NCI-H345 (cell line): ENCODE measurements around the gene COL19A1.
"Not testable (repeated sequence)": the region's sequence is repeated elsewhere in the genome, so short reads cannot be mapped to it uniquely, and the experiment has no call there.

Experiments
- DNase-seq: peaks from one replicate; lab custom pipeline; 2025; lab: John Stamatoyannopoulos, UW

COL19A1 gene

GRCh38 chr6:69965974-69966373 lies 99.6 kb downstream of the COL19A1 start:
- not testable (repeated sequence) for DNase-seq

- no peak for DNase-seq
Observed at GRCh38 chr6:69973138-69973537, 106.8 kb downstream of the COL19A1 start.

GRCh38 chr6:69973763-69974162 lies 107.4 kb downstream of the COL19A1 start:
- no peak for DNase-seq

GRCh38 chr6:69974193-69974592 lies 107.8 kb downstream of the COL19A1 start:
- peak; percentile 69 for DNase-seq

GRCh38 chr6:69976591-69977090 lies 110.3 kb downstream of the COL19A1 start:
- DNase-seq: no peak

- DNase-seq: no peak
Observed at GRCh38 chr6:69980624-69981023, 114.3 kb downstream of the COL19A1 start.

- DNase-seq: no peak
Observed at GRCh38 chr6:69984506-69984905, 118.2 kb downstream of the COL19A1 start.

- DNase-seq: no peak
Observed at GRCh38 chr6:69985180-69985579, 118.8 kb downstream of the COL19A1 start.

GRCh38 chr6:69987550-69987949 lies 121.2 kb downstream of the COL19A1 start:
- DNase-seq: no peak

GRCh38 chr6:69988458-69989126 lies 122.2 kb downstream of the COL19A1 start:
- DNase-seq: no peak

GRCh38 chr6:69994251-69994650 lies 127.9 kb downstream of the COL19A1 start:
- DNase-seq: no peak

- no peak for DNase-seq
Observed at GRCh38 chr6:70008189-70008588, 141.8 kb downstream of the COL19A1 start.

GRCh38 chr6:70010339-70010738 lies 144.0 kb downstream of the COL19A1 start:
- not testable (repeated sequence) for DNase-seq

GRCh38 chr6:70023201-70023600 lies 156.8 kb downstream of the COL19A1 start:
- not testable (repeated sequence) for DNase-seq

- no peak for DNase-seq
Observed at GRCh38 chr6:70028246-70028645, 161.9 kb downstream of the COL19A1 start.

- no peak for DNase-seq
Observed at GRCh38 chr6:70028926-70029325, 162.6 kb downstream of the COL19A1 start.

GRCh38 chr6:70033781-70034180 lies 167.4 kb downstream of the COL19A1 start:
- no peak for DNase-seq

GRCh38 chr6:70037445-70037844 lies 171.1 kb downstream of the COL19A1 start:
- no peak for DNase-seq

GRCh38 chr6:70040766-70041165 lies 174.4 kb downstream of the COL19A1 start:
- no peak for DNase-seq

- DNase-seq: no peak
Observed at GRCh38 chr6:70041411-70041810, 175.1 kb downstream of the COL19A1 start.

- no peak for DNase-seq
Observed at GRCh38 chr6:70045413-70045812, 179.1 kb downstream of the COL19A1 start.

- no peak for DNase-seq
Observed at GRCh38 chr6:70051197-70052124, 185.1 kb downstream of the COL19A1 start.
